HG03469 (cell line): ENCODE data around the gene POLD1.

Source experiments
- ATAC-seq: cut with Tn5 transposase; IDR thresholded peaks from one replicate; pipeline ENCODE4 v1.9.1; 2021; ENCODE audit warnings: mild to moderate bottlenecking, moderate library complexity, moderate number of reproducible peaks; ENCODE audit not compliant: unreplicated experiment

POLD1 gene

DNA sequence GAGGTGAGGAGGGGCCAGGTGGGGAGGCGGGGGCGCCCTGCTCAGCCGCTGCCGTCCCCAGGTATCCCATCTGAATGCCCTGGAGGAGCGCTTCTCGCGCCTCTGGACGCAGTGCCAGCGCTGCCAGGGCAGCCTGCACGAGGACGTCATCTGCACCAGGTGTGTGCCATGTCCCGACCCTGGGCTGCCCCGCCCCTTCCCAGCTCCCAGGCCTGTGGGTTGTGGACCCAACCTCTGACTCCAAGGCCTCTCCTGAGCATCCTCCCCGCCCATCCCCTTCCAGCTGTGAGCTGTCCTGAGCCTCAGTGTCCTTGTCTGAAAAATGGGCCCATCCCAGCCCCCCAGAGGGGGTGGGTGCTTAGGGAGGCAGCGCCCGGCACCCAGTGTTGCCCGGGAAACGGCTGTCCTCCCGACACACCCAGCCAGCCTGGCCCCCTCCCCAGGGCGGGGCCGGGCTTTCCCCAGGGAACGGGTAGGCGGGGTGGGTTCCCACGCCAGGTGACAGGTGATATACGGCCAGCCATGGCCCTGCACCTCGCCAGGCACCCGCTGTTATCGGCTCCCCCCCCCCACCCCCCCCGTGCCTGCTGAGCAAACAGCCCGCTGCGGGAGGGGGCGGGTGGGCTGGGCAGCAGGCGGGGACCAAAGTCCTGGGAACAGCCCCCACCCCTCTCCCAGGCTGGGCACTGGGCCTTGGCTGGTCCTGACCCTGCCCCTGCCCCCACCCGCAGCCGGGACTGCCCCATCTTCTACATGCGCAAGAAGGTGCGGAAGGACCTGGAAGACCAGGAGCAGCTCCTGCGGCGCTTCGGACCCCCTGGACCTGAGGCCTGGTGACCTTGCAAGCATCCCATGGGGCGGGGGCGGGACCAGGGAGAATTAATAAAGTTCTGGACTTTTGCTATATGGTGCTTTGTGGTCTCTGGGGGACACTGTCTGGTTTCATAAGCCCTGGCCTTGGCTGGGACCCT lies 33.2 kb downstream of the POLD1 start:
- ATAC-seq, result no peak

DNA sequence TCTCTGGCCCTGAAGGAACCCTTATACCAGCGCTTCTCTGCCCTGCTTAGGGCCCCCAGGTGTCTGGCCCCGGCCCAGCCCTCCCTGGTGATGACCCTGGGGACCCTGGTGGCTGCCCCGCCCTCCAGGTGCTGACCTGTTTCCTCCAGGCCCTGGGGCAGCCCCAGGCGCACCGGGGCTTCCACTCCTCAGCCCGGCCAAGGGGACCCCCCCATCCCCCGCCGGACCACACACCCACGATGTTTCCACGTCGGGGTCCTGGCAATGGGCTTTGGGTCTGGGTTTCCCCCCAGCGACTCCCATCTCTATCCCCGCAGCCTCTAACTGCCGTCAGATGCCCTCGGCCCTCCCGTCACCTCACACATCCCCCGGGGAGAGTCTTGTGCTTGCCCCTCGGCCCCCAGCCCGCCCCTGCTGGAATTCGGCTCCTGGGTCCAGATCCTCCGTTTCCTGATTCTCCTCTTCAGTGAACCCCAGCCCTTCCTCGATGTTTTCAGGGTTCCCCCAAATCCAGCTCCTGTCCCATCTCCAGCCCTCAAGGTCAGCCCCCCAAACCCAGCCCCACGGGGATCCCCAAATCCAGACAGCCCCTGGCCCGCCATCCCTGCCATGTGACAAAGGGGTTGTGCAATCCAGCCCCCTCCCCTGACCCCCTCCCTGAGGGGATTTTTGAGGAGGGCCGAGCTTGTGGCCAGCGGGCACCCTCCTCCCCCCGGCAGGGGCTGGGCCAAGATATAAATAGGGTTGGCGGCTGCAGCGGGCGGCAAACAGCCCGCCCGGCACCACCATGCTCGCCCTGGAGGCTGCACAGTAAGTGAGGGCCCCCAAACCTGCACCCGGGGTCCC lies 34.3 kb downstream of the POLD1 start, which contains the start of gene SPIB:
TSS of gene SPIB (plus strand) at position 763 of the 846 bp plus-strand sequence. CDS start at position 788, 25 bp downstream.
- no peak for ATAC-seq

DNA sequence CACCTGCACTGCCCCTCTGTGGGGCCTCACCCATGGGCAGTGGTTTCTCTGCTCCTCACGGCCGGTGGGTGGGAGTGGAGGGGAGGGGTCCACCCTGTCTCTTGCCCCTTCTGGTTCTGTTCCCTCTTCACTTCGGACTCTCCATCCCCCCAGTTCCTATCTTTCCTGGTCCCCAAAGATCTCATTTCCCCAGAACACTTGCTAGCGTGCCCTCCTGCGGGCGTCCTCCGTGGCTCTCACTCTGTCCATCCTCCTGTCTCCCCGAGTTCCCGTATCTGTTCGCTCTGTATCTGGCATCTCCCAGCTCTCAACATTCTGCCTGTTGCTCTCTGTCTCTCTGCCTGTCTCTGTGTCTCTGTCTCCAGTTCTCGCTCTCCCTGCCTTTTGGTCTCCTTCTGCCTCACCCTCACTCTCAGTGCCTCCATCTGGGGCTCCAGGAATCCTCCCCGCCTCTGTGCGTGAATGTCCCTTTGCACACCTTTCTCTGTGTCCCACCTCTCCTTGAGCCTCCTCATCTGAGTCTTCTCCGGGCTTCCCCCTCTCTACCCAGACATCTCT lies 35.0 kb downstream of the POLD1 start:
- ATAC-seq, result no peak

DNA sequence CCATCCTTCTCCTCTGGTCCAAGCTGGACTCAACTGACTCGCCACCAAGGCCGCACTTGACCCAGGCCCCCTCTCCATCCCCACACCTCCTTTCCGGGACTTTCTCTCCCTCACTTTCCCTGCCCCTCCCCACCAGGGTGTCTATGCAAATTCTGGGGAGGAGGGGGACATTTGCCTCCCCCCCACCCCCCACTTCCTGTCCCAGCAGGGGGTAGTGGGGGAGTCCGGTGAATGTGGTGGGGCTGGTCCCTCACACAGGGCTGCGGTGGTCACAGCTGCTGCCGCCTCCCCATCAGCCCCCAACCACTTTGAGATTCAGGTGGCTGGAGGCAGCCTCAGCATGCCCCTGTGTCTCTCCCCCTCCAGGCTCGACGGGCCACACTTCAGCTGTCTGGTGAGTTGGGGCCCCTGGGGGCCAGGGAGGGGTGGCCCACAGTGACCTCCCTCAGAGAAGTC lies 35.5 kb downstream of the POLD1 start:
- no peak for ATAC-seq

DNA sequence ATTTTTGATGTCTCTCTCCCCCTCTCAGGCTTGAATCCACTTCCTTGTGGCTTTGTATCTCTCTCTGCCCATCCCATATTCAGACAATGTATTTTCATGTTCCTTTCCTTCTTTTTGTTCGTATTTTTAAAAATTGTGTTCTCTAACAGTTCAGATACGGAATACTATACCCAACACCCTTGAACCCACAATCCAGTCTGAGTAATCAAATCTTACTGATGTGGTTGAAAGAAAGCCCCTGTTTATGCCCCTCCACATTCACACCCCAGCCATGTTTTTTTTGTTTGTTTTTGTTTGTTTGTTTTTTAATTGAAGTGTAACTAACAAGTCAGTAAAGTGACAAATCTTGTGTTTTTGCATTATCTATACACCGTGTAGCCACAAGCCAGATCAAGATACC lies 36.0 kb downstream of the POLD1 start:
- no peak for ATAC-seq

DNA sequence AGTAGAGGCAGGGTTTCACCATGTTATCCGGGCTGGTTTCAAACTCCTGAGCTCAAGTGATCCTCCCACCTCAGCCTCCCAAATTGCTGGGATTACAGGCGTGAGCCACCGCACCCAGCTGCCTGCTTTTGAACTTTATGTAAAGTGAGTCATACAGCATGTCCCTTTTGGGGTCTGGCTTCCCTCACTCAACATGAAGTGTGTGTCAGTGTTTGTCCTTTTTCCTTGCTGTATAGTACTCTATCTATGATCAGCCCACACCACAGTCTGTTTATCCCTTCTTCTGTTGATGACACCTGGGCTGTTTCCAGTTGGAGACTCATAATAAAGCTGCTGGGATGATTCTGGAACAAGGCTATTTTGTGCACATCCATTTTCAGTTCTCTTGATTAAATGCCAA lies 36.7 kb downstream of the POLD1 start:
- ATAC-seq, result no peak

DNA sequence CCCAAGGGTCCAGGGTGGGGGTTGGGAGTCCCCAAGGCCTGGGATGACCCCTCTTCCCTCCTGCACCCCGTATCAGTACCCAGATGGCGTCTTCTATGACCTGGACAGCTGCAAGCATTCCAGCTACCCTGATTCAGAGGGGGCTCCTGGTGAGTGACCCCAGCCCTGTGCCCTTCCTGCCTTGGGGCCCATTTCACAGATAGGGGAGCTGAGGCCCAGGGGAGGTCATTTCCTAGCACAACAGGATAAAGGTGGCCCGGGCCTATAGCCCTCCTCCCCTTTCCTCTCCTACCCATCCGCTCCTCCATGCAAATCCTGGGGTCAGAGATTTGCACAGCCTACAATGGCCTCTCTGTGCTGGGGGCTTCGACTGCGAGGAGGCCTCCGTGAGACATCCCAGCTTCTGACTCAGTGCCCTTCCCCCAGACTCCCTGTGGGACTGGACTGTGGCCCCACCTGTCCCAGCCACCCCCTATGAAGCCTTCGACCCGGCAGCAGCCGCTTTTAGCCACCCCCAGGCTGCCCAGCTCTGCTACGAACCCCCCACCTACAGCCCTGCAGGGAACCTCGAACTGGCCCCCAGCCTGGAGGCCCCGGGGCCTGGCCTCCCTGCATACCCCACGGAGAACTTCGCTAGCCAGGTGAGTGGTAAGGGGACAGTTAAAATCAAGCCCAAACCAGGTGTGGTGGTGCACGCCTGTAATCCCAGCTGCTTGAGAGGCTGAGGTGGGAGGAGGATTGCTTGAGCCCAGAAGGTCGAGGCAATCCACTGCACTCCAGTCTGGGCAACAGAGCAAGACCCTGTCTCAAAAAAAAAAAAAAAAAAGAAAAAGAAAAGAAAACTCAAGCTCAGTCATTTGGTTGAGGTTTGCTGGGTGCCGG lies 38.5 kb downstream of the POLD1 start:
- no peak for ATAC-seq

DNA sequence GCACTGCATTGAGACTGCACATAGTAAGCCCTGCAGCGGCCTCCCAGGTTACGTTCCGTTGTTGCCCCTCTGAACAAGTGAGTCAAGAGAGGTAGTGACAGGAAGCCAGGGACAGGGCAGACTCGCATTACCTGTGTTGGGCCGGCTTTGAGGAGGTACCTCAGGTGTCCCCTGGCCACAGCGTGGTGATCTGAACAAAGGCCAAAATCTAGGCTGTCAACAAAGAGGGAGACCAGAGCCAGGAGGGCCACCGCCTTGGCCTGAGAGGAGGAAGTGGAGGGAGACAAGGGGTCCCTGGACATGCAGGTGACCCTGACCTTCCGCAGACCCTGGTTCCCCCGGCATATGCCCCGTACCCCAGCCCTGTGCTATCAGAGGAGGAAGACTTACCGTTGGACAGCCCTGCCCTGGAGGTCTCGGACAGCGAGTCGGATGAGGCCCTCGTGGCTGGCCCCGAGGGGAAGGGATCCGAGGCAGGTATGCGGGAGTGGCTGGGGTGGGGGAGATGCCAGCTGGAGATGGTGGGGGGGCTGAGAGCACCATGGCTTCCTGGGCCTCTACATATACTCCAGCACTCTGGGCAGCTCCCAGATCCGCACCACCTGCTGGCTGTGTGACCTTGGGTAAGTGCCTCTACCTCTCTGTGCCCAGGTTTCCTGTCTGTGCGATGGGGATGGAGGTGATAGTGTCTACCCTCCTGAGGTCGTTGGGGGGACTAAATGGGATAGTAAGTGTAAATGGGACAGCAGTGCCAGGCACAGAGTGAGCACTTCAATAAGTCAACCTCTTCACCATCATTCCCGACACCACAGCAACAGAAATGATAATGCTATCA lies 39.3 kb downstream of the POLD1 start:
- ATAC-seq, result no peak

DNA sequence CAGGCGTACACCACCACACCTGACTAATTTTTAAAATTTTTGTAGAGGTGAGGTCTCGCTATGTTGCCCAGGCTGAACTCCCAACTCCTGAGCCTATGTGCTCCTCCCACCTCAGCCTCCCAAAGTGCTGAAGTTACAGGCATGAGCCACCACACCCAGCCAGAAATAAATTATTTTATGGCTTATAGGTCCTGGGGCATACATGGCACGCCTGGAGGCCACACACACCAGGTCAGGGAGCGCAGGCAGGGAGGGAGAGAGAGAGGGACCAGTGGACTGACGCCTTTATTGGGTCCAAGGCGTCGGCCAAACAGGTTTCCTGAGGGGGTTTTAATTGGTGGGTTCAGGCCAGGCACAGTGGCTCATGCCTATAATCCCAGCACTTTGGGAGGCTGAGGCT lies 41.4 kb downstream of the POLD1 start:
- ATAC-seq, result no peak

DNA sequence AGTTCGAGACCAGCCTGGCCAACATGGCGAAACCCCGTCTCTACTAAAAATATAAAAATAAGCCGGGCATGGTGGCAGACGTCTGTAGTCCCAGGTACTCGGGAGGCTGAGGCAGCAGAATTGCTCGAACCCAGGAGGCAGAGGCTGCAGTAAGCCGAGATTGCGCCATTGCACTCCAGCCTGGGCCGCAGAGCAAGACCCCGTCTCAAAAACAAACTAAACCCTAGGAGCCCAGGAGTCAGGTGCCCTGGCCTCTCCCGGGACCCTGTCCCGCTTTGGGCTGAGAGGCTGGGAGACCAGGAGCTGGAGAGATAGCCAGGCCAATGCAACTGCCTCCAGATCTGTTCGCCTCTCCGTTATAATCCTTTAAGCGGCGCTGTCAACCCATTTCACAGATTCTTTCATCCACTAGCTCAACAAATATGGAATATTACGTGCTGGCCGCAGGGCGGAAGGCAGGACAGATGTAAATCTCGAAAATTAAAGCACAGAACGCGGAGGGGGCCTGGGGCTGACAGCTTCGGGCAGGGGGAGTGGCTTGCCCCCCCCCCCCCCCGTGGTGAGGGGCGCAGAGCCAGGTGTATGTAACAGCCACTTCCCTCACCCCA lies 43.3 kb downstream of the POLD1 start:
- no peak for ATAC-seq

DNA sequence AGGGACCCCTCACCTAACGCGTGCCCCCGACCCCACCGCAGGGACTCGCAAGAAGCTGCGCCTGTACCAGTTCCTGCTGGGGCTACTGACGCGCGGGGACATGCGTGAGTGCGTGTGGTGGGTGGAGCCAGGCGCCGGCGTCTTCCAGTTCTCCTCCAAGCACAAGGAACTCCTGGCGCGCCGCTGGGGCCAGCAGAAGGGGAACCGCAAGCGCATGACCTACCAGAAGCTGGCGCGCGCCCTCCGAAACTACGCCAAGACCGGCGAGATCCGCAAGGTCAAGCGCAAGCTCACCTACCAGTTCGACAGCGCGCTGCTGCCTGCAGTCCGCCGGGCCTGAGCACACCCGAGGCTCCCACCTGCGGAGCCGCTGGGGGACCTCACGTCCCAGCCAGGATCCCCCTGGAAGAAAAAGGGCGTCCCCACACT lies 43.9 kb downstream of the POLD1 start:
- ATAC-seq, result no peak

DNA sequence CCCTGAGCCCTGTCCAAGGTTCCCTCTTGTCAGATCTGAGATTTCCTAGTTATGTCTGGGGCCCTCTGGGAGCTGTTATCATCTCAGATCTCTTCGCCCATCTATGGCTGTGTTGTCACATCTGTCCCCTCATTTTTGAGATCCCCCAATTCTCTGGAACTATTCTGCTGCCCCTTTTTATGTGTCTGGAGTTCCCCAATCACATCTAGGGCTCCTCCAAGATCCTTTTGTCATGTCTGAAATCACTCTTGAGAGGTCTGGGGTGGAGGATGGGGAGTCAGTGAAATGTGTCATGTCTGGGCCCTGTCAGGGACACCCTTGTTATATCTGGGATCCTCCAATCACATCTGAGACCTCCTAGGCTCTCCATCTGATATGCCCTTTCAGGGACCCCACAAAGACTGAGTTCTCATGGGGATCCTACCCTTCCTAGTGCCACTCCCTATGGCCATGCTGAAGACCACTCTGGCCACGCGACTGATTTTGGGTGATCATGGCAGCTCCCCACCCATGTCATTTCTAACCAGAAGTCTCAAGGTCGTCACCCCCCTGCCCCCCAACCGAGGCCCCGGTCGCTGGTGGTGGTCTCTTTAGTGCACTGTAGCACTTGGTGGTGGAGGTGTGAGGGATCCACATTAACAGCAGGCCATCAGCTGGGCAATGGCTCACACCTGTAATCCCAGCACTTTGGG lies 44.8 kb downstream of the POLD1 start:
- no peak for ATAC-seq

DNA sequence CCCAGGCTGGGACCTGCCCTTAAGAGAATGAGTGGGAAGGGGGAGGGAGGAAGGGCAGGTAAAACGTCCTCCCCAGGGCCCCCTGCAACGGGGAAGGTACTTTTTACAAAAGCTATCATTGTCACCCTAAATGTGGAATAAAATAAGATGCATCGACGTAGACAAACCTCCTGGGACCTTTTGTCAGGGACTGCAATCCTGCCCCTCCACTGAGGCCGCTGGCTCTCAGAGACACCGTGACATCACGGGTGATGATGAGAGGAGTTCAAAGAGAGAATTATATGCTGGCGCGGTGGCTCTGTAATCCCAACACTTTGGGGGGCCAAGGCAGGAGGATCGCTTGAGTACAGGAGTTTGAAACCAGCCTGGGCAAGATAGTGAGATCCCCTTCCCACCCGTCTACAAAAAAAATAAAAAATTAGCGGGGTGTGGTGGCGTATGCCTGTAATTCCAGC lies 46.8 kb downstream of the POLD1 start:
- ATAC-seq, result no peak

DNA sequence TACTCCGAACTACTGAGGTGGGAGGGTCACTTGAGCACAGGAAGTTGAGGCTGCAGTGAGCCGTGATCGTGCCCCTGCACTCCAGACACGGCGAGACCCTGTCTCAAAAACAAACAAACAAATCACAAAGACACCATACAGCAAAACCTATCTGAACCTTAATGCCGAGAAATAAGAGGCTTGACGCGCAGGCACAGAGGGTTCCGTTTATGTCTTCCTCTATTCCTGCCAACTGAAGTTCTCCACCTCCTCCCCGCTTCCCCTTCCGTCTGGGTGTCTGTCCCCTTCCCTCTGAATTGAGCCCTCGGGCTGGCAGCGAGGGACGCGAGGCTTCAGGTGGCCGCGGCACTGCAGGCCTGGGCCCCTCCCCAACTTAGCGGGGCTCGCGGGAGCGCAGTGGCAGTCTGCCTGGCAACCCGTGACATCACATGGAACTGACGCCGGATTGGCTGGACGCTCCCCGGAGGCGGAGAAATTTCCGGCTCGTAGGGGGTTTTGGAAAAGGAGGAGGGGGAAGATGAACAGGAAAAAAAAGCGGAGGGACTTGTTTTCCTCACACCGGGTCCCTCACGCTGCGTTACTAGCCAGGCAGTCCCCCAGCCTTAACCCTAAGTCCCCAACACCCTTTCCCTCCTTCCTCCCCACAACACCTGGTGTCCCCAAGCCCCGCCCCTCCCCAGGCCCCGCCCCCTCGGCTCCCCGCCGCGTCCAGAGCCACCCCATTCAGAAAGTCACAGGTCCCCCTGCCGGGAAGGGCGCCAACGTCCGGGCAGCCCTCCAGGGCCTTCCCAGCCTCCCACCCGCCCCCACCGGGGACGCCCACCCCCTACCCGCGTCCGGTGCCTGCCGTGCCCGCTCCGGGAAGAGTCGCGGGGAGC lies 47.4 kb downstream of the POLD1 start:
- peak; percentile 50 for ATAC-seq

DNA sequence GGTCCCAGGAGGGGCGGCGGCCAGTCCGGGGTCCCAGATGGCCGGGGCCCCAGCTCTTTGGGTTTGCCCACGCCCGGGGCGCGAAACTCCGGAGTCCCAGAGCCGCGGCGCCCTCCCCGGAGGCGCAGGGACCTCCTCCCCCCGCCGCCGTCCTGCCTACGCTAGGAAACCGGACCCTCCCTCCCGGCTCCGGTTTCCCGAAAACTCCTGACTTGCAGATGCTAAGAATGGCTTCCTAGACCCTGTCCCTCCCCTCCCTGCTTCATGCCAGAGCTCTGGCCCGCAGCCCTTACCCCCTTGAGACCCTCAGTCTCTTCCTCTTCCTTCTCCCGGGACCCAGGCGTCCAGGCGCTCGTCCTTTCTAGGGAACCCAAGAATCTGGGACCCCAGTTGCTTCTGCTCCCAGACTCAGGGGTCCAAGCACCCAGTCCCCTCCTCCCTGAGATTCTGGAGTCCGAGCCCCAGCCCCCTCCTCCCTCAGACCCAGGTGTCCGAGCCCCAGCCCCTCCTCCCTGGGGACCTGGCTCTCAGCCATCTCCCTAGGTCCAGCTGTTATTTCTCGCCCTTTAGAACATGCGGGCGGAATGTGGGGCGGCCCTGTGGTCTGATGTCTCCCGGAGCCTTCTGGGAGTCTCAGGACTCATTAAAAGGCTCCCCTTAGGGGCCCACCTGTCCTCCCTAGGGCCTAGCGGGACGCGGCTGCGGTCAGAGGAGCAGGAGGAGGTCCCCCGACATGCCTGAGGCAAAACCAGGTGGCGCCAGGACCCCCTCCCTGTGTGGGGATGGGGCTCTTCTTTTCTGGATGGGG lies 48.3 kb downstream of the POLD1 start, which contains the start of gene MYBPC2:
TSS of gene MYBPC2 (plus strand) at position 672 of the 808 bp plus-strand sequence. CDS start at position 734, 62 bp downstream.
- no peak for ATAC-seq
